Amniotic stem cell (primary cell): ENCODE results near the gene FGF18.
"Not testable (repeated sequence)": the region's sequence is repeated elsewhere in the genome, so short reads cannot be mapped to it uniquely, and the experiment has no call there.

ENCODE experiments used
- DNase-seq: peaks from one replicate; lab custom pipeline; 2025; lab: John Stamatoyannopoulos, UW

The FGF18 gene

GRCh38 chr5:171497494-171497893 is 78.0 kb downstream of the FGF18 start:
- DNase-seq = not testable (repeated sequence)

DNA sequence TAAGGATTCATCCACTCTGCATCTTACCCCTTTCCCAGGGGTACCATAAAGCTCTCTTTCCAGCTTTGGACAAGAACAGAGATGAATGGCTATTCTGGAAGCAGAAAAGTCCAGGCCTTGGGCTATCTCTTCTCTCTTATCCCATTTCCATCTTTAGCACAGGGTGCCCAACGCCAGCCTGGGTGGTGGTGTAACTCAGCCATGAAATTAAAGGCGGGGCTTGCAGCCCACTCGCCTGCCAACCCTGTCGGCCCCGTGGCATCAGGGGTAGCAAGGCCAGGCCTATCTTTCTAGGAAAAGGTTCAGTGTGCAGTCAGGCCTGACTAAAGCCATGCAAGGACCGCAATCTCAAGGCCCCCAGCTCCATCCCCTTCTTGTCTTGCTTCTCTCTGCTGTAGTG is 78.7 kb downstream of the FGF18 start:
- DNase-seq = no peak

DNA sequence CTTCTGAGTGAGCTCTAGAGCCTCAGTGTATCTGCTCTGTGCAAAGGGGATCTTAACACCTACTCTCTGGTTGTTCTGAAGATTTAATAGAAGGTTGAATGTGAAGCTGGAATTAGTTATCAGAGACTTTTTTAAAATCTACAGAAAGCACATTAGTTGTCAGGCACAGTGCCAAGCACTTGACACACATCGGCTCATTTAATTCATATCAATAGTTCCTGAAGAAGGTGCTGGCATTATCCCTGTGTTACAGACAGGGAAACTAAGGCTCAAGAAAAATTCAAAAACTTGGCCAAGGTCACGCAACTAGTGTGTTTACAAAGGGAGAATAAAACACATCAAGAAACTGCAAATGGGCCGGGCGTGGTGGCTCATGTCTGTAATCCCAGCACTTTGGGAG is 80.2 kb downstream of the FGF18 start:
- DNase-seq = no peak

DNA sequence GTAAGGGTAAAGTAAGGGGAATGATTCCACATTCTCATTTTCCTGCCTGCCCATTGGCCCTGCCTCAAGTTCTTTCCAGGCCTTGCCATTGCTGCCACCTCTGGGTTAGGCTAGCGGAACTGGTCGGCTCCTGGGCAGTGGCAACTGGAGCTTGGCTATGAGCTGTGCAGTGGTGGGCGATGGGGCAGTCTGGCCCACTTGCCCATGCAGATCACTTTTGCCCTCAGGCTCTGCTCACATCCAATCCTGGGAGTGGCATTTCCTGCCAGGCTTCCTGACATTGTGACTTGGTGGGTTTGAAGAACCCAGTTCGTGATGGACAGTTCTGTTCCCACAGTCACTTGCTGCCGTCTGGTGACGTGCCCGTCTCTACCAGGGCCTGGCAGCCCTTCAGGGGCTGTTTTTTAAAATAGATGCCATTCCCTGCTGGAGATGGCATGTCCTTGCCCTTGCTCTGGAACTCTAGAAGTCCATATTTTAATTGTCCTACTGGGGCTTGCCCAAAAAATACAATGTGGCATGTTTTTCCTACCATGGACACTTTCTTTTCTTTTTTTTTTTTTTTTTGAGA is 86.1 kb downstream of the FGF18 start:
- DNase-seq = no peak

DNA sequence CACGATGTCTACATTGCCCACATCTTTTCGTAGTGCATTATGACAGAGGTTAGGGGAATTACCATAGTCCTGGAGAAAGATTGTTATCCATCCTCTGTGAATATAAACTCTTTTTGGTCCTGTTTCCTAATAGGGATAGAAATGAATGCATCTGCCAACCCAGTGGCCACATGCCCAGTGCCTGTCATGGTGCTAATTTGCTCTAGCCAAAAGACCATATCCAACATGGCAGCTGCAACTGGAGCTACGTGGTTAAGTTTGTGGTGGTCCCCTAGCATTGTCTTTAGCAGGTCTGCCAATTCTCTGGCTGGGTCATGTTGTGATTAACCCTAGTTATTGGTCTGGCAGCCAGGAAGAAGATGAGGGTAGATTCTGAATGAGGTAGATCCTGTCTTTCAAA is 87.5 kb downstream of the FGF18 start:
- no peak for DNase-seq
